ENCODE data around the gene CLMP.
"Not testable (repeated sequence)": the region's sequence is repeated elsewhere in the genome, so short reads cannot be mapped to it uniquely, and the experiment has no call there.

CLMP gene

DNA sequence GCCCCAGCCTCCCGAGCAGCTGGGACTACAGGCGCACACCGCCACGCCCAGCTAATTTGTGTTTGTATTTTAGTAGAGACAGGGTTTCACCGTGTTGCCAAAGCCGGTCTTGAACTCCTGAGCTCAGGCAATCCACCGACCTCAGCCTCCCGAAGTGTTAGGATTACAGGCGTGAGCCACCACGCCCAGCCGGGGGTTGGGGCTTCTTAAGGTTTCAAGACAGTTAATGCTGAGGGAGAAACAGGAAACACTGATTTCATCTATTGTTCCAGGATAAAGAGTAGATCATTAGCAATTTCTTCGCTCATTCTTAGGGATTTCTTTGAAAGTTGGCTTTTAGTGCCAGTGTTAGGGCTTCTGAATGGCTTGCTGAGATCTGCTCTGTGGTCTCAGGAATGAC is 21.2 kb upstream of the CLMP start:
- no peak for DNase-seq

DNA sequence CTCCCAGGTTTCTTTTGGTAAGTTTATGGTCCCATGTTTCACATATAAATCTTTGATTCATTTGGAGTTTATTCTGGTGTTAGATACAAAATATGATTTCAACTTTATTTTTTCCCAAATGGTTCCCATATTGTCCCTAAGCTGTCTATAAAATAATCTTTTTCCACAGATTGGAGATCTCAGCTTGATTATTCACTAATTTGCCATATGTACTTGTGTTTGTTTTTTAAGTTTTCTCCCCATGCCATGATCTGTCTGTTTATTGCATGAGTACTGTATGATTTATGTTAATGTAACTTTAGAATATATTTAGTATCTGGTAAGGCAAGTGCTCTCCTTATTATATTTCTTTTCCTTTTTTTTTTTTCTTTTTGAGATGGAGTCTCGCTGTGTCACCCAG is 19.9 kb upstream of the CLMP start:
- DNase-seq = no peak

DNA sequence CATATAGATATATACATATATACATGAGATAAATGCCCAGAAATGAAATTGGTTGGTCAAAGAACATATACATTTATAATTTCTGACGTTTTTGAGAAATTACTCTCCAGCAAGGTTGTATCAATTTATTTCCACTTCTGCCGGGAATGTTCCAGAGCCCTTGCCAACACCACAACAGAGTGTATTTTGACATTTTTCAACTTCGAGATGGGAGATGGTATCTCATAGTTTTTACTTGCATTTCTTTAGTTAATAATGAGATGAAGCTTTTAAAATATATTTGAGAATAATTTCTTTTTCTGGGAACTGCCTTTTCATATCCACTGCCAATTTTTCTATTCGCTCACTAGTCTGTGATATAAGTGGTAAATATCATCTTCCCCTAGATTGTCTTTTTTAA is 19.3 kb upstream of the CLMP start:
- no peak for DNase-seq

DNA sequence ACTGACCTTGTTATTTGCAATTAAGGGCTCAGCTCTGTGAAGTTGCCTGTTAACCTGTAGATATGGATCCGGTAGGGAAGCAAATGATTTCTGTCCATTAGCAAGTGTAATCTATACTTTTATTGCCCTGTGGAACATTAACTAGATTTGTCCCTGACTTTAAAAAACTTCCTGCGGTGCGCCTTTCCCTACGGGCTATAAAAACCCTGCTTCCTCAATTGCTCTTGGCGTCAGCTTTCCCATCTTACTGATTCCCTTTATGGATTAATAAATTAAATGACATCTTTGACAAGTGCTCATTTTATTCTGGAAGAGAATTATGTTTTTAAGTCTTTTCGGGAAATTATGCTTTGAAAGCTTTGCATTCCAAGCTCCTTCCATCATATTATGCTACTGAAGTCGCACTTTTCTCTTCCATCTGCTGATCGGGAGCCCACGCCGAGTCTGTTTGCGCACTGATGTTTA is 18.3 kb upstream of the CLMP start:
- DNase-seq = no peak

DNA sequence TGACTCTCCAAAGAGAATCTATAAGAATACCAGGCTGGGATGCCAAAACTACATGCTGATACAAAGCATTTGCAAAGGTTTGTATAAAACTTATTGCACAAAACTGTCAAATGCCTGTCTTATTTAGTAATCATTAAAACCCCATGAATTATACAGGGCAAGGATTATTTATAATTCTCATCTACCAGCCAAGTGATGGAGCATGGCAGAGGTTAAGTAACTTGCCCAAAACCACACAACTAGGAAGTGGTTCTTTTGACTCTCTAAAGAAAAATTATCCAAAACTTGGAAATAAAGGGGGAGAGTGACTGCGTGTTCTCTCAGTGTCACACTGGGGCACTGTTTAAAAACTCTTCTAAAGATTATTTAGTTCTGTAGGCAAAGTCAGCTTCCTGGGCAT is 17.4 kb upstream of the CLMP start:
- no peak for DNase-seq

DNA sequence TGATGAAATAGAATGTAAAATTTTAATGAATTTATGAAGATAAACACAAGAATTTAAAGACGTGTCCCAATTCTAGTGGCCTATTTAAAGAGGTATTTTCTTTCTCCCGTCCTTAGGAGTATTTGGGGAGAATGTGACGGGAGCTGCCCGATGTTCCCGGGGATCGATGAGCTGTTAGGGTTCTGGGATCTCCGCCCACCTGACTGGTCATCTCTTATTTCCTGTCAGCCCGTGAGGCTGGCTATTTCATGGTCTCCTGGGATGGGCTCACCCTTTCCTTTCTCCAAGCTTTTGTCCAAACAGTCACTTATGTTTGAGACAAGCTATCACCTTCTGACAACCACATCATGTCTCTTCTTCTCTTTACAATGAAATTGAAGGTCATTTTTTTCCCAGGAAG is 16.9 kb upstream of the CLMP start:
- no peak for DNase-seq

DNA sequence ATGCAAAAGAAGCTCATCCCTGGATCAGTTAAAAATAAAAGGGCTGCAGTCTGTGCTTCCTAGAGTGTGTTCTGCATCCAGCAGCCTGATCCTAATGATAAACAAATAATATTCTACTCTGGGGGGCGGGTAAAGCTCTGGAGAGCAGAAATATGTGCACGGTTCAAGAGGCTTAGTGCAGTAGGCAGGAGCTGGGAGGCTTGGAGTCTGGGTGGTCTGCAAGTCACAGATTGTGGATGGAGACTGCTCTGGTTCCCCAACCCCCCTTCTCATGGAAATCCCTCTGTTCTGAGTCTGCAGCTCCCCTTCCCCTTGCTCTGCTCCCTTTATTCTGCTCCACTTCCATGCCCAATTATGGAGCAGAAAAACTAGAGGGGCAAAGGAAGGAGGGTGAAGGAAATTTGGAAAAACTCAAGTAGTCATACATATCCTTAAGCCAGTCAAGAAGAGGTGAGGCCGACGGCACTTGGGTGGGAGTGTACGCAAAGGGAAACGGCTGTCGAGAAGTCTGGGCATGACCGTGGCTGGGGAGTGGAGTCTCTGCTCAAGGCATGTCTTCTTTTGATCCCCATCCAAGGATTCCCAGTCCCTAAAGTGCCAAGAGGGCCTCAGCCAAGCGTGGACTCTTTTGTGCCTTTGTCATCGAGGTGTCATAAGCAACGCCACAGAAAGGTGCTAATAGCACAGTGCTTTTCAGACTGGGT is 16.3 kb upstream of the CLMP start:
- DNase-seq = no peak

DNA sequence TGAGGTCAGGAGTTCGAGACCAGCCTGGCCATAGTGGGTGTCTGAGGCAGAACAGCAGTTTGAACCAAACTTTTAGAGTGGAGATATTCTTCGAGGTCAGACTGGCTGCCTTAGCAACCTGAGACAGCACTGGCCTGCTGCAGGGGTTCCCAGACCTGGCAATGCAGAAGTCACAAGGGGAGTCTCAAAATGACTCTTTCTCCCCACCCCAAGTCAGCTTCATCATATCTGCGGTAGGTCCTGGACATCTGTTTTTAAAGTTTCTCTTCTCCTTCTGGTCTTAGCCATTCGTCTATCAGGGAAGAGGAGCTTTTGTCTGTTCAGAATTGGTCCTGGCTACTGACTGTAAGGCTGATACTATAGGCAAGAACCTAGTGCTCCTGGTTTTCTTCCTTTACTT is 14.5 kb upstream of the CLMP start:
- no peak for DNase-seq

DNA sequence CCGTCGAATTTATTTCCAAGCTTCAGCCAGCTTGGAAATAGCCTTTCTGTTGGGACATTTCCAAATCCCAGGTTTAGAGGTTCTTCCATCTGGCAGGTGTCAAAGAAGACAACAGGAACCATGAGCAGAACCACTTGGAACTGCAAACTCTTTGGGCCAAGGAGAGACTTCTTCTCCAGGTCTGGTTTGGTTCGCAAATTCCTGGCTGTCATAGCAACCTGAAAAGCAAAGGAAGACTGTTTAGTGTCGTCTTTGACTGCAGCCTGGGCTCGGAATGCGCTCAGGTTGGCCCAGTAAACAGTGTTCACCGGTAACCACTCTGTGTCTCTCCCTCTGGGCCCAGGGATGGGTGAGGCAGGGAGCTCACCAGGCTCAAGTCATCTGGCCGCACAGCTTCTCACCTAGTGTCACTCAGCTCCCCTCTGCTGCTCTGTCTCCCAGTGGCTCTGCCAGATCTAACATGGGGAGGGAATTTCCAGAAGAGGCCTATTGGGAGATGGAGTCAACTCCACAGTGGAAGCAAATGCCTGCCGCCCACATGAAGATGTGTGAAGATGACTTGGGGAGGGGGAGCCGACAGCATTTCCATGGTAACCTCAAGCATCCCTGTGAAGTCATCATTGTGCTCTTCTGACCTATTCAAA is 11.9 kb upstream of the CLMP start:
- DNase-seq = no peak

DNA sequence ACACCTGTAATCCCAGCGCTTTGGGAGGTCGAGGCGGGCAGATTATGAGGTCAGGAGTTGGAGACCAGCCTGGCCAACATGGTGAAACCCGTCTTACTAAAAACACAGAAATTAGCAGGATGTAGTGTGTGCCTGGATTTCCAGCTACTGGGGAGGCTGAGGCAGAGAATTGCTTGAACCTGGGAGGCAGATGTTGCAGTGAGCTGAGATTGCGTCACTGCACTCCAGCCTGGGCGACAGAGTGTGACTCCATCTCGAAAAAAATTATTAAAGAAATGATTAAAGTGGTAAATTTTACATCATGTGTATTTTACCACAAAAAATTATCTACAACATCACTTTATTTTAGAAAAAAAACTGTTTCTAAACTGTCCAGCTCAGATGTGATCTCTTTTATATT is 11.0 kb upstream of the CLMP start:
- not testable (repeated sequence) for DNase-seq

DNA sequence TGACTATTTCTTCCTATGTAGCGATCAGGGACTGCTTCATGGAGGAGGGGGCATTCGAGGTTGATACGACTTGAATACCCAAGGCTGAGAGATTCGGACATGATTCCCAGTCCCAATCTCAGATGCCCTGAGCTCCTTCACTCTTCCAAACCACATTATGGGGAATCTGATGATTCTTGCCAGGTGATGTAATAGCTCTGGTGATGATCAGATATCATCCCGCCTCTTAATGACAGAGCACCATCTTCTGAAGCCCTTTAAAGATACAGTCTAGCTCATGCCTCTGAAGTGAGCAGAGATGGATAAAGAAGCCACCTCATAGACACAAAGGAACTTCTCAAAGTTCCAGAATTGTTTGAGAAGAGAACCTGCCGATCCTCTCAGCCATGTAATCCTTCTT is 8.9 kb upstream of the CLMP start:
- no peak for DNase-seq

DNA sequence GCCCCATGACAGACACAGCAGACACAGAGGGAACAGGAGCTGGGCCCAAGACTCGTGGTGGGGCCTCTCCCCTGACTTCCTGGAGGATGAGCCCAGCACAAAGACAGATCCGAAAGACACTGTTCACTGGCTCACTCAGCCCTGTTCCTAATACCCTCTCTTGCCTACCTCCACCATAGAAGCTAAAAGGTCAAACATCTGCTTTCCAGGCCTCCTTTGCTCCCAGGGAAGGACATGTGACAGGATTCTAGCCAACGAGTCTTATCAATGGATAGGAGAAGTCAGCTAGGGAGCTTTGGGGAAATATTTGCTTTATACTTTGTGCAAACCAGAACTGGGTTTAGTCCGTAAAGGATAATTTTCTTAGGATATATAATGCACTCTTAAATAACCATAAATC is 8.4 kb upstream of the CLMP start:
- DNase-seq = no peak

DNA sequence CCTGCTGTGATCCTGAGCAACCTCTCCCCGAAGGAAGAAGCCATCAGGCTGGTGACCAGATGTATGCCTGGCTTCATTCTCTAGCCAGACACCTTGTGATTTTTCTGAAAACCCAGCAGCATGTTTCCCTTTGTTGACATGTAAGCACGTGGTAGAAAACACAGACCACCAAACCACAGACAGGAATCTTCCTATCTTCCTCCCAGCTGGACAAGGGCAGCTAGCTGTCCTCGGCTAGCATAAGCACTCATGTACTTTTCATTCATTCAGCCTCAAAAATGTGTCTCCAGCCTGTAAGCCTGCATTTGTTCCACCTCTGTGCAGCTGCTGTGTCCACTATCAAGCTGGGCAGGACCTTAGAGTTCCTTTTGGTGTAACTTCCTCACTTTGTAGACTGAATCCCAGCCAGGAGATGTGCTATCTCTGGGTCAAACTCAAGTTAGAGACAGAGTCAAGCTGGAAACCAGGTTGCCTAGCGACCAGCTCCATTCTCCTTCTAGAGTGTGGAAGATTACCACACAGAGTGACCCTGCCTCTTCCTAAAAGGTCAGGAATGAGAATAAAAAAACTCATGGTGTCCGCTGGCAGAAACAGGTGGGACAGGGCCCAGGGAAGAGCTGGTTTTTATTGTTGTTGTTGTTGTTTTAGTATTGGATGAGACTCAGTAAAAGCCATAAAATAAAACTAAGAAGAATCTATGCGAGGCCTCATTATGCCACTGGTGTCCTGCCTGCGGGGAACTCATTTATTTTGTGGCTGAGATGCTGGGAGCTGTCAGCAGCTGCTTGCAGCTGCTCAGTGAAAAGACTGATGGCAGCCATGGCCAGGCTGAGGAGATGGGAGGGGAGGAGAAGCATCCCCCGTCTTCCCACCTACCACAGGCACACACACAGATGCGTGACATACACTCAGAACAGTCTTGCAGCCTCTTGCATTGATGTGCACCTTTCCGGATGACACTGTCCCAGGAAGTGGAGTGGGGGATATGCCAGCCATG is 7.4 kb upstream of the CLMP start:
- no peak for DNase-seq

DNA sequence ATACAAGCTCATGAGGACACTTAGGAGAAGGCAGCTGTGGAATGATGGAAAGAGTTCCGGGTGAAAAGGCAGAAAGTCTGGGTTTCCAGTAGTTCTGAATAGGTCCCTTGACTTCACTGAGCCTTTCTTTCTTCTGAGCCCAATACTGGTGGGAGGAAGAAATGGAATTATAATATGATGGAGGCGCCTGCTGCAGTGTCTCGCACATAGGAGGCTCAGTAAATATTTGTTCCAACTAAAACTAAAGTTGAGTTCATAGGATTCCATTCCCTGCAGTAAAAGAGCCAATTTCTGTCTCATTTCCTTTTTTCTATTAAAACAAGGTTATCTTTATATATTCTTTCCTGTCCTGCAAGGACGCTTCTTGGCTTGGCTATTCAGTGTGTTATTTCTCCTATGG is 5.2 kb upstream of the CLMP start:
- DNase-seq = no peak

DNA sequence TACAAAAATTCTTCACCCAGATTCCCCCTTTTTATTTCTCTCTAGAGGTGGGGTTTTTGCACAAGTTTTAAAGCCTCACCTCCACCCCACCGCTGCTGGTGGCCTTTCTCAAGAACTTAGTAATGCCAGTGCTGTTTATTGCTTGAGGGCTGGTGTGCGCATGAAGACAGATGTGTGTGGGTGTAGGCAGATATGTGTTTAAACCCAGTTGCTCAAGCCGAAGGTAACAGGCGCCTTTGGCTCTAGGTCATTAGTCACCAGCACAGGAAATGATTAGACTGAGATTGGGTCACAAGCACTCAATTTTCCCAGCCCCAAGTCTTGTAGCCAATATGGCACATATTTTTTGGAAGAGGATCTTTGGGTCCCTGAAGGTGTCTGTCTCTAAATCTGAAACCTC is 2.7 kb upstream of the CLMP start:
- DNase-seq = no peak

DNA sequence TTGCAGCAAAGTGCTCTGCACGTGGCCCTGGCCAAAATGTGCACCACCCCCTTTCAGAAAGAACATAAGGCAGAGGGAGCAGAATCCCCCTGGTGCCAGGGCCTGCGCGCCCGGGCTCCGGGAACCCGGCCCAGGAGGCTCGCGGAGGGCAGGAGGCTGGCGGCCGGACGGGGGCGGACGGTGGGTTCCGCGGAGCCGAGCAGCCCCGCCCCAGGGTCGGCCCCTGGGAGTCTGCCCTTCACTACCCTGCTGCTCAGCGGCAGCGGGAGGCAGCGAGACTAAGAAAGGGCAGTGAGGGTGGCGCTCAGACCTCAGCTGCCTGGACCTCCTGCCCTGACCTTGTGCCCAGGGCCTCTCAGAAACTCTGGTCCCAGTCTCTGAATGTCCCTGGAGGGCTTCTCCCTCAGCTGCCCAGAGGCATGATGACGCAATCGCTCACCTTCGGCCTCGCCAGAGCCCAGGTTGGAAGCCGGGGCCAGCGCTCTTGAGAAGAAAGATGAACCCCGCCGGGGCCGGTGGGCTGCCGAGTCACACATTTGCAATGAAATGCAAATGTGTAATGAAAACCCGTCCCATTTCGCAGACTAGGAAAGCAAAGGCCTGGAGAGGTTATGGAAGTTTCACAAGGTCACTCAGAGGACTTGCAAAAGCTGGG is 1.1 kb upstream of the CLMP start:
- DNase-seq = no peak

DNA sequence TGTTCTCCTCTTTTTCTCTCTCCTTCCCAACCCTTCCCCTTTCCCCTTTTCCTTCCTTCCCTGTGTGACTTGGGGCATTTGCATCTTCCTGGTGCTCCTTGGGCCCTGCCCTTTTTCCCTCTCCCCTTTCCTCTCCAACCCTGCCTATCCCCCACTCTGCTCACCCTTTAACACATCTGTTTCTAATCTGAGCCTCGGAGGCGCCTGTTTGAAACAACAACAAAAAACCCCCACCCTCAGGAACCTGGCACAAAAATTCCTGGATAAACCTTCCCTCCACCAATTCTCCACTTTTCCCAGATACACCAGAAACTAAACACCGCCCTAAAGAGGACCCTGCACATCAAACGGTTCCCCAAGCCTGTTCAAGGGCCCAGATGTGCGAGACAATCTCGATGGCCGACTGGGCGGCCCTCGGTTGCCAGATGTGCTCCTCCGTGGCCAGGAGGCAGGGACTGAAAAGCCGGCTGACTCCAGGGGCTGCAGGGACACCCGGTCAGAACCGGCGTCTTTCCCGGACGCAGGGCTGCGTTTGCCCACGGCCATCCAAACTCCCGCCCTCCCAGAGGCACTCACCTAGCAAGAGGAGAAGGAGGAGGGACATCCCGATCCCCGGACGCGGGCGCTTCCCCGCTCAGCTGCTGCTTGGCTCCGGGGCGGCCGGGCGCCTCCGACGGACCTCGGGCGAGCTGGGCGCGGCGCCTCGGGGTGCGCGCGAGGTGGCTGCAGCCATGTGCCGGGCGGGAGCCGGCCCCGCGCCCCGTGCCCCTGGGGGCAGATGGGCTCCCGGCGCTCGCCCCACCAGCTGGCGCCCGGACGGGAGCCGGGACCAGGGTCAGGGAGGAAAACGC is 486 bp downstream of the CLMP start:
- no peak for DNase-seq

DNA sequence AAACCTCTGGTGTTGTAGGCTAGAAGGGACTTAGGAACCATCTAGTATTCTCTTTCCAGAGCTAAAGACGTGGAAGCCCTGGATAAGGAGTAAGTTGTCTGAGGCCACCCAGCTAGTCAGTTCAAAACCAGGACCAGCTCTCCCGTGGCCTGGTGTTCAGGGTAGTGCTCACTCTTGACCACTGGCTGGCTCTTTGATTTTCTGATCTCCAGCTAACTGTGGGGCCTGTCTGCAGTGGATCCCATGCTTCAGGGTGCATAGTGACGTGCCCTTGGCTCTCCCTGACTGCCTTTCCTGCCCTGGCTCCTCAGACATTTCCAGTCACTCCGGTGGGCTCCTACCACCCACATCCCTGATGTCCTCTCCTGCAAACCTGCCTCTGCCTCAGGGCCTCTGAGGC is 1.3 kb downstream of the CLMP start:
- DNase-seq = no peak

DNA sequence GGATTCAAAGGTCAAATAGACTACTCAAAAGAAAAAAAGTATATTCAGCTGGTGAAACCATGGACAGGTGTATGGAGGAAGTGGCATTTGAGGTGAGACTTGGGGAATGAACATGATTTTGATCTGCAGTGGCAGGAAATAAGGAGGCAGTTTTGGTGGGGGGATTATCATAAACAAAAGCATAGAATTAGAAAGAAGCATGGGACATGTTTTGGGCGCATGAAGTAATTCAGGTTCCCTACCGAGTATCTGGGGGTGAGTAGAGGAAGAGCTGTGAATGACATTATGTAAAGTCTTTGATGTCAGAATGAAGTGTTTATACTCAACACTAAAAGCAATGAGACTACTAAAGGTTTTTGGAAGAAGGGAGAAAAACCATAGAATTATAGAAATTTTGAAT is 3.1 kb downstream of the CLMP start:
- no peak for DNase-seq

DNA sequence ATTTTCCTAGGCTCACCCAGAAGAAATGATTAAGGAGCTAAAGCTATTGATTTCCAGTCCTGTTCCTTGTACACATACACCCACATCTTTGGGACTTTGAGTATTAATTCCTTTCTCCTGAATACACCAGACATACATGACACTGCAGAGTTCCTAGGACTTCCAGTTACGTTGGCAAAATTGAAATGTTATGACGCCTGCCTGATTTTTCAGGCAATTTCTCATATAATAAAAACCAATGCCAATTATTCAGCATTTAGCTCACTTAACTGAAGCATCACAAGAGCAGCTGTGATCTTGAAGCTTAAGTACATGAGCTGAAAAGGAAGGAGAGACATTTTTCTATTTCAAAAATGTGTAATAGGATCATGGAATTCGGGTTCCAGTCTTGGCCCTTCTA is 4.5 kb downstream of the CLMP start:
- no peak for DNase-seq

DNA sequence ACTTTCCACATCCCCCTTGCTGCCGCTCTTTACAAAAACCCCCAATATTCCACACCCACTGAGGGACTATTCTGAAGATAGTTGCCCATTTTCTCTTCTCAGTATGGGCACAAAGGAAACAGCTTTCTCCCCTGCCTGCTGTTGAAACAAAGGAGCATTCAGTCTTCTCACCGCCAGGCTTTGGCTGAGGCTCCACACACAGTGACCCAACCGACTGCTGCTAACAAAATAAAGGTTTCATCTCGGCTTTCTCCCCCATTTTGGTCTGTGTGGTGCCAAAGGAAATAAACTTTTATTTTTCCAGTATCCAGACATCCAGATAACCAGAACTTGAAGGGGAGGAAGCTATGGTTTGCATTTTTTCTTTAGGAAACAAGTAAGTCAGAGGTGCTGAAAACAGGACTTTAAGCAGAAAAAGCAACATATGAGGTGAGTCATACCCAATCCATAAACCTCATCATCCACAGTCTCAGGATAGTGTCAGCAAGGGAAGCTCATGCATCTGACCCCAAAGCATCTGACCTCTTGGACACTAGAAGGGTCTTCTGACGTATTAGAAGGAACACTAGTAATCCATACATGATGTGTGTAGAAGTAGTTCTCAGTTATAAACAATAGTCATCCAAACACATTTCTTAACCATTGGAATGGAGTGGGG is 6.4 kb downstream of the CLMP start:
- no peak for DNase-seq

All from CD4-positive, alpha-beta T cell treated with Interleukin-21 for 1 hour (primary cell).